T47D (cell line): ENCODE measurements around the gene HILPDA.
"Not testable (repeated sequence)": the region's sequence is repeated elsewhere in the genome, so short reads cannot be mapped to it uniquely, and the experiment has no call there.

Experiments
- DNase-seq, 2 experiments: peaks; one replicate each; pipeline versions ENCODE4 v3.0.0 to v3.0.0-alpha.2; 2011 to 2012; ENCODE audit warnings: low read depth in 1 of 2, low spot score in 1 of 2
- JUND ChIP-seq: IDR thresholded peaks from 2 replicates; pipeline ENCODE4 v1.6.1; 2012; ENCODE audit warnings: low read depth
- in situ Hi-C: cut with HindIII; loops from 2 replicates; pipeline ENCODE4 v1.10.0; 2016; ENCODE audit warnings: low sequenced_read_pairs, low pct_unique_long_range_greater_than_20kb

The HILPDA gene

DNA sequence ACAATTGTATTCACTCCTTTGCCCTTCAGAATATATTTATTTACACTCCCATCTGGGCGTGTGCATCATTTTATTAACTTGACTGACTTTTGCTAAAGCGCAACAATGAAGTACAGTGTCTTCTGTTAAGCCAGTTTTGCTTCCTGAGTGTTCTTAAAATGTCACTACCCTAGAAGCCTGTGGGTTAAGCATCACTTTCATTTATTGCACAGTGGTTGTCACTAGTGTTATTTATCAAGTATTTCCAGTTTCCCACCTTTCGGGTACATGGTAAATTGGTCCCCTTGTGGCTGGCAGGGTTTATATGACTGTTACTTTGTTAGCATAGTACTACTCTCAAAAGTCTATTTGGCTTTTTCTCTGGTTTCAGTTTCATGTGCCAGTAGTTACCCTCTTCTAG lies 3.3 kb downstream of the HILPDA start:
- peak in 1 of 2 experiments; percentile 54 for DNase-seq
- TF ChIP-seq JUND, result no peak
- in situ Hi-C loops, result no loop called here

DNA sequence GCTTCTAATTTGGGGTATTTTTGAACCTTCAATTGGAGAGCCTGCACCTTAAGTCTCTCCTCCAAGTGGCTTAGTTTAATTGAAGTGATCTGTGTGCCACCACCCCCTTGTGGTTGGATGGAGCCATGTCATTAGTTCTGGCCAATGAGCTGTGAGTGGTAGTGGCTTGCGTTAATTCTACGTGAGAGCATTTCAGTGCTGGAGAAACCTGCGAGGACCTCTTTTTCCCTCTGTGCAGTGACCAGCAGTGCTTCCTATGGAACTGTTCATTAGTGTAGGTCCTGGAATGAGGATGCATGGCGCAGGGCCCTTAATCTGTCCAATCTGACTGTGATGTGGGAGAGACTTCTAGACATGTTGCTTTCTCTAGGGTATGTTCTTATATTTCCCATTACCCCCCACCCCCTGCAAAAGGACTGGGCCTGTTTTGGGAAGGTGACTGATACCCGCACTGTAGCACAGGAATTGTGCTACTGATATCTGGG lies 3.8 kb downstream of the HILPDA start:
- TF ChIP-seq JUND, result no peak
- peak in 1 of 2 experiments; percentile 86 for DNase-seq
- in situ Hi-C loops, result no loop called here

- no peak for TF ChIP-seq JUND
- no peak for DNase-seq
- in situ Hi-C loops, result no loop called here
Observed at GRCh38 chr7:128462460-128462859, 6.8 kb downstream of the HILPDA start.

- in situ Hi-C loops, result not testable (repeated sequence)
Observed at GRCh38 chr7:128463345-128463744, 7.7 kb downstream of the HILPDA start.

DNA sequence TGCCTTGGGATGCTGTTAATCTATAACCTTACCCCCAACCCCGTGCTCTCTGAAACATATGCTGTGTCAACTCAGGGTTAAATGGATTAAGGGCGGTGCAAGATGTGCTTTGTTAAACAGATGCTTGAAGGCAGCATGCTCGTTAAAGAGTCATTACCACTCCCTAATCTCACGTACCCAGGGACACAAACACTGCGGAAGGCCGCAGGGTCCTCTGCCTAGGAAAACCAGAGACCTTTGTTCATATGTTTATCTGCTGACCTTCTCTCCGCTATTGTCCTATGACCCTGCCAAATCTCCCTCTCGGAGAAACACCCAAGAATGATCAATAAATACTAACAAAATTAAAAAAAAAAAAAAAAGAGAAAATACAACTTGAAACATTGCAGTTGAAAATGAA lies 8.3 kb downstream of the HILPDA start:
- DNase-seq, in situ Hi-C loops: not testable (repeated sequence)

More at GRCh38 chr7:128463345-128463744, 7.7 kb downstream of the HILPDA start:
- DNase-seq, result not testable (repeated sequence)

DNA sequence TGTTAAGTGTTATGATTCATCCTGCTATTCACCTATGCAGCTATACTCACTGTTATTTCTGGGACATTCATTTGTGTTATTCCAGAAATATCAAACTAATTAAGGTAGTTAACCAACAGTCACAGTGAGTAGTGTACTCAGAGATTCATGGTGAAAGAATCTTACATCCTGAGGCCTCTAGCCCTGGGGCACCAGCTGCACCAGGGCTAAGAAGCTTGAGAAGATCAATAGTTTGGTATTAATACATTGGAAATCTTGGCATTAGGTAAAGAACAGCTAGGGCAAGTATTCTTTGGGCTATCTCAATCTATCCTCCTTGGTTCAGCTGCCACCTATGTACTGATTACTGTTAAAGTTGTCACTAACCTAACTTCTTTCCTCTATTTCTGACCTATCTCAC lies 11.2 kb downstream of the HILPDA start:
- DNase-seq, in situ Hi-C loops: not testable (repeated sequence)

- DNase-seq, result peak; percentile 45 to 95
- in situ Hi-C loops, result not testable (repeated sequence)
Observed at GRCh38 chr7:128476402-128477335, 21.0 kb downstream of the HILPDA start, which contains the start of gene METTL2B. TSS of gene METTL2B (plus strand) at chr7:128476748. CDS start at chr7:128476766, 18 bp downstream.

DNA sequence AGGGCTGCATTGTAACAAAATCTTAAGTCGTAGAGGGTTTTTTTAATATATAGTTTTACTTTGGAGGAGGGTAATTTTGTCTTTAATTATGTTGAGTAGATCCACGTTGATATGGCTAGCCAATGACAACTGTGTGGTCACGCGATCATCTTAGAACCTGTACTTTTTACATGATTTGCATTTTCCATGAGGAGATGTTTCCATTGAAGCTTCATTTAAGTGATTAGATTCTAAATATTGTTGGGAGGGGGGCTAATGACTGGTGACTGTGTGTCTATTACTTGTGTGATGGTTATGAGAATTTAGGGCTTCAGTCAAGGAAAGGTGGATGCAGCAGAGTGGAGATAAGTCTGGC lies 21.6 kb downstream of the HILPDA start:
- in situ Hi-C loops, result not testable (repeated sequence)

DNA sequence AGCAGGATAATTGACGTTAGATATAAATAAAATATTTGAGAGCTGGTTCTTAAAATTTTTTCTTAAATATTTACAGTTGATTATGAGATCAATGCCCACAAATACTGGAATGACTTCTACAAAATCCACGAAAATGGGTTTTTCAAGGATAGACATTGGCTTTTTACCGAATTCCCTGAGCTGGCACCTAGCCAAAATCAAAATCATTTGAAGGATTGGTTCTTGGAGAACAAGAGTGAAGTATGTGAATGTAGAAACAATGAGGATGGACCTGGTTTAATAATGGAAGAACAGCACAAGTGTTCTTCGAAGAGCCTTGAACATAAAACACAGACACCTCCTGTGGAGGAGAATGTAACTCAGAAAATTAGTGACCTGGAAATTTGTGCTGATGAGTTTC lies 23.4 kb downstream of the HILPDA start:
- DNase-seq, in situ Hi-C loops: not testable (repeated sequence)

More for the DNA sequence above, 21.6 kb downstream of the HILPDA start:
- DNase-seq, result not testable (repeated sequence)

DNA sequence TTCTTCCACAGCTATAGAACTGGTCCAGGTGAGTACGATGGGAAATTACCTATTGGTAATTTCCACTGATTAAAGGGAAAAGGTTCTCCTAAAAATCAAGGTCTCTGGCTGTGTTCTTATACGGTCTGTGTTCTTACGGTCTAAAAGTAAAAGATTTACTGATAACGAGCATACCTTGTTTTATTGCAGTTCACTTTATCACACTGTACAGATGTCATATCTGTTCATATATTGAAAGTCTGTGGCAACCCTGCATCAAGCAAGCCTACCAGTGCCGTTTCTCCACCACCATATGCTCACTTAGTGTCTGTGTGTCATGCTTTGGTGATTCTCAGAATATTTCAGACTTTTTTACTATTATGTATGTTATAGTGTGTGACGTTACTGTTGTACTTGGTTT lies 32.5 kb downstream of the HILPDA start:
- DNase-seq, in situ Hi-C loops: not testable (repeated sequence)

DNA sequence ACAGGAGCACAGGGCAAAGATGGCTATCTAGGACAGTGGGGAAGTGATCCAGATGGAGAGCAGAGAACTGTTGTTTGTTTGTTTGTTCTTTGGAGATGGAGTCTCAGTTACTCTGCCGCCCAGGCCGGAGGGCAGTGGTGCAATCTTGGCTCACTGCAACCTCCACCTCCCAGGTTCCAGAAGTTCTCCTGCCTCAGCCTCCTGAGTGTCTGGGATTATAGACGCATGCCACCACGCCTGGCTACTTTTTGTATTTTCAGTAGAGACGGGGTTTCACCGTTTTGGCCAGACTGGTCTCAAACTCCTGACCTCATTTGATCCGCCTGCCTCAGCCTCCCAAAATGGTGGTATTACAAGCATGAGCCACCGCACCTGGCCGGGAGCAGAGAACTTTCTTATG lies 41.7 kb downstream of the HILPDA start:
- no peak for DNase-seq
- in situ Hi-C loops, result no loop called here
- no peak for TF ChIP-seq JUND

GRCh38 chr7:128505416-128505815 lies 49.7 kb downstream of the HILPDA start:
- in situ Hi-C loops, DNase-seq: not testable (repeated sequence)

DNA sequence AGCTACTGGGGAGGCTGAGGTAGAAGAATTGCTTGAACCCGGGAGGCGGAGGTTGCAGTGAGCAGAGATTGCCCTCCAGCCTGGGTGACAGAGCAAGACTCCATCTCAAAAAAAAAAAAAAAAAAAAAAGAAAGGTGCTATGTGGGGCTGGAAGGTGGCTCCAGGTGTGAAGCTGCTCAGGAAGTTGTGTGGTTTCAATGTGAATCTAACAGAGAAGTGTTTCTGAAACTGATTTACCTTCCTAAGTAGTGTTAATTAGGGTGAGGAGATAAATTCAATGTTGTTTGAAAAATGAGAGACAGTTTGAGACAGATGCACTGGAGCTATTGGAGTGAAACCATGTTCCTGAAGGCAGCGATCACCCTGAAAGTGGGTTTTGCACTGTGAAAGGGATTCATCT lies 51.1 kb downstream of the HILPDA start:
- DNase-seq, in situ Hi-C loops: not testable (repeated sequence)

DNA sequence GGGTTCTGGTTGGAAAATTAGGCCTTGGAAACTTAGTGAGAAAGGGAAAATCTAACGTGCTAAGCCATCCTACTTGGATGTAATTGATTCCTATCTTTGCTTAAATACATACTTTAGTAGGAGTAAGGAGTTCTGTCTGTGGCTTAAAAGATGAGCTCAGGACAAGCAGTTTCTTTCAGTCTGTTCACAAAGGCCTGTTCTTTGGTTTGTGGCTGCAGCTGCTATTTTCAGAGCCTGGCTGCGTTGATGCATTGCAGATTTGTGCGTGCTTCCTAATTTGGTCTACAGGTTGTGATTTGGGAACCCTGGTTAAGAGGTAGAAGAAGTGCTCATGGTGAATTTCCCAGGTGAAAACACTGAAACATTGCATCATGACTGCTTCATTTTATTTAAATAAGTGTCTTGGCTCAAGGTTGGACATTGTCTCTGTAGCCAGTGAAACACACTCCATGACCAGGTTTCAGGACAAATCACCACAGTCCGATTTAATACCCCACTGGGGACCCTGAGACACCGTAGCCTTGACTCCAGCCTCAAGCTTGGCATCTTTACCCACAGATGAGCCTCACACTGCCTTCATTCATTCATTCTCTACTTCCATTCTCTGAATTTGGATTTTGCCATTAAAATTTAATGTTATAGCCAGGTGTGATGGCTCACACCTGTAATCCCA lies 51.8 kb downstream of the HILPDA start:
- in situ Hi-C loops, DNase-seq: not testable (repeated sequence)
